ENCODE results near the gene ACSS1. TPM values are rescaled to one million over a fixed set of nuclear protein-coding genes. Genes with fewer than 3 reads are reported as not detected.

ACSS1 gene
- total RNA-seq, 2 donors from 2014 or later = 73.8 to 83.8 TPM

DNA sequence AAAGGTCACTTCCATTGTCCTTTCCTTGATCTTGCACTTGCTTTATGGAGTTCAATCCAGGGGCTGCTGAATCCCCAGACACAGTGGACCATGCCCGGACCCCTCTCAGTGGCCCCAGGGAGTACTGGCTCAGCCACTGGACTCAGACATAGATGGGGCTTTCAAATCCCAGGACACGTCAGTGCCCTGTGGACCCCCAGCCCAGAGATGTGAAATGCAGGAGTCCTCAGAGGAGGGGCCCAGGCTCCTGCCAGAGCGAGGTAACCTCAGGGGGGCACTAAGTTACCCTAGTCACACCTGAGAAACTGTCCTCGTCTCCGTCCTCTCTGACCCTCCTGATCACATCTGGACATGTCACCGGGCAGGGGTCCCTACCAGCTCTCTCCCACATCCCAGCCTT is 46.7 kb downstream of the ACSS1 start:
- intact Hi-C loops (cut with DNase I) = no loop called here
- DNase-seq (peak in 3 of 4 donors; percentile 3 to 9 (median 8)), ATAC-seq (no peak)
- H3K27ac ChIP-seq = peak overlapping the region; percentile 36 to 71 (median 54)
- H3K27me3 ChIP-seq = no peaks in the 10 kb centered on the region
- H3K4me1 ChIP-seq = peaks cover 48% of the 10 kb centered on the region
- no peak for TF ChIP-seq POLR2A (IDR thresholded peaks at IDR 0.05)
- TF ChIP-seq, protein P1, sequence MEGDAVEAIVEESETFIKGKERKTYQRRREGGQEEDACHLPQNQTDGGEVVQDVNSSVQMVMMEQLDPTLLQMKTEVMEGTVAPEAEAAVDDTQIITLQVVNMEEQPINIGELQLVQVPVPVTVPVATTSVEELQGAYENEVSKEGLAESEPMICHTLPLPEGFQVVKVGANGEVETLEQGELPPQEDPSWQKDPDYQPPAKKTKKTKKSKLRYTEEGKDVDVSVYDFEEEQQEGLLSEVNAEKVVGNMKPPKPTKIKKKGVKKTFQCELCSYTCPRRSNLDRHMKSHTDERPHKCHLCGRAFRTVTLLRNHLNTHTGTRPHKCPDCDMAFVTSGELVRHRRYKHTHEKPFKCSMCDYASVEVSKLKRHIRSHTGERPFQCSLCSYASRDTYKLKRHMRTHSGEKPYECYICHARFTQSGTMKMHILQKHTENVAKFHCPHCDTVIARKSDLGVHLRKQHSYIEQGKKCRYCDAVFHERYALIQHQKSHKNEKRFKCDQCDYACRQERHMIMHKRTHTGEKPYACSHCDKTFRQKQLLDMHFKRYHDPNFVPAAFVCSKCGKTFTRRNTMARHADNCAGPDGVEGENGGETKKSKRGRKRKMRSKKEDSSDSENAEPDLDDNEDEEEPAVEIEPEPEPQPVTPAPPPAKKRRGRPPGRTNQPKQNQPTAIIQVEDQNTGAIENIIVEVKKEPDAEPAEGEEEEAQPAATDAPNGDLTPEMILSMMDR (IDR thresholded peaks at IDR 0.05) = no peak
- H3K9me3 ChIP-seq = no peaks in the 10 kb centered on the region
- 91 to 95% methylated on average over 4 to 6 of the region's 6 CpGs for WGBS, 2 donors
- H3K36me3 ChIP-seq (replicated peaks in 1 of 2; ENCODE audit: insufficient read depth in 1 of 2, low read depth in 2 of 2) = peaks cover 12 to 23% of the 10 kb centered on the region in 2 donors
- no peak overlapping the region for H3K4me3 ChIP-seq

- no peaks in the 10 kb centered on the region for H3K9me3 ChIP-seq
- intact Hi-C loops (cut with DNase I) = no loop called here
- H3K4me1 ChIP-seq = peaks cover 55% of the 10 kb centered on the region
- peak overlapping the region; percentile 24 to 71 (median 32) for H3K27ac ChIP-seq
- H3K27me3 ChIP-seq = no peaks in the 10 kb centered on the region
- TF ChIP-seq, protein P1 (IDR thresholded peaks at IDR 0.05) = no peak
- no peak for TF ChIP-seq POLR2A (IDR thresholded peaks at IDR 0.05)
- peak; percentile 13 to 61 (median 50) for DNase-seq
- H3K36me3 ChIP-seq (replicated peaks in 1 of 2; ENCODE audit: insufficient read depth in 1 of 2, low read depth in 2 of 2) = peaks cover 12 to 23% of the 10 kb centered on the region in 2 donors
- no peak overlapping the region for H3K4me3 ChIP-seq
- peak; percentile 31 for ATAC-seq
- 64 to 65% methylated on average over 10 of the region's 10 CpGs for WGBS, 2 donors
Observed at GRCh38 chr20:25009218-25010145, 48.5 kb downstream of the ACSS1 start.

- Histone ChIP-seq H3K27ac (peak overlapping the region in 2 of 4 donors; percentile 19 to 21), H3K36me3 (replicated peaks in 1 of 2; ENCODE audit: insufficient read depth in 1 of 2, low read depth in 2 of 2) (peaks cover 12 to 21% of the 10 kb centered on the region in 2 donors), H3K9me3 (no peaks in the 10 kb centered on the region), H3K4me1 (peaks cover 52% of the 10 kb centered on the region), H3K4me3 (no peak overlapping the region), H3K27me3 (no peaks in the 10 kb centered on the region)
- WGBS, 2 donors = 90% methylated on average over 10 to 11 of the region's 11 CpGs
- TF ChIP-seq POLR2A (IDR thresholded peaks at IDR 0.05) = no peak
- TF ChIP-seq, protein P1 (IDR thresholded peaks at IDR 0.05) = no peak
- DNase-seq = peak in 2 of 4 donors; percentile 4 to 13
- ATAC-seq = no peak
- intact Hi-C loops (cut with DNase I) = no loop called here
Observed at GRCh38 chr20:25008388-25009217, 49.3 kb downstream of the ACSS1 start.

GRCh38 chr20:25007491-25008305 is 50.2 kb downstream of the ACSS1 start:
- no peak for ATAC-seq
- TF ChIP-seq, protein P1 (IDR thresholded peaks at IDR 0.05) = no peak
- TF ChIP-seq POLR2A (IDR thresholded peaks at IDR 0.05) = no peak
- intact Hi-C loops (cut with DNase I) = no loop called here
- WGBS, 2 donors = 87 to 92% methylated on average over 6 to 22 of the region's 22 CpGs
- Histone ChIP-seq H3K27me3 (no peaks in the 10 kb centered on the region), H3K27ac (no peak overlapping the region), H3K4me1 (peaks cover 48% of the 10 kb centered on the region), H3K36me3 (replicated peaks in 1 of 2; ENCODE audit: insufficient read depth in 1 of 2, low read depth in 2 of 2) (peaks cover 12 to 17% of the 10 kb centered on the region in 2 donors), H3K4me3 (no peak overlapping the region), H3K9me3 (no peaks in the 10 kb centered on the region)
- peak in 1 of 4 donors; percentile 2 for DNase-seq

Measured in body of pancreas (tissue), 4 donors.